ENCODE results near the gene PIM1. TPM values are rescaled to one million over a fixed set of nuclear protein-coding genes. Genes with fewer than 3 reads are reported as not detected.

The PIM1 gene
- total and polyA plus RNA-seq, 9 of the 15 experiments (the other 6 are each of a cell fraction or from before 2014, with no cell fraction given) = 19.0 to 789 (median 212) TPM

GRCh38 chr6:37205175-37205996 is 35.4 kb downstream of the PIM1 start (continued):
- TF ChIP-seq RCOR1 (IDR thresholded peaks at IDR 0.05; ENCODE audit: borderline replicate concordance in 1 of 2, low read depth in 2 of 2, low read length in 2 of 2) (no peak), SREBF2 (CRISPR knock-in tag; IDR thresholded peaks at IDR 0.05) (no peak), RNF219 (CRISPR knock-in tag; IDR thresholded peaks at IDR 0.05) (no peak), ZKSCAN3 (CRISPR knock-in tag; IDR thresholded peaks at IDR 0.05) (no peak), HOXB6 (CRISPR knock-in tag; IDR thresholded peaks at IDR 0.05; ENCODE audit: borderline replicate concordance) (no peak), STAT6 (CRISPR knock-in tag; IDR thresholded peaks at IDR 0.05) (no peak), ZNF347 (CRISPR knock-in tag; IDR thresholded peaks at IDR 0.05; ENCODE audit: low read depth) (no peak; the same call in 1 of the 2 replicates), ZNF318 (IDR thresholded peaks at IDR 0.05; ENCODE audit: borderline replicate concordance in 1 of 2, low read depth in 1 of 2) (no peak), ZNF134 (CRISPR knock-in tag; conservative IDR thresholded peaks at IDR 0.05) (0 out of 2 replicates have a peak, but pooled peaks have one; percentile 47), ZBTB7A (IDR thresholded peaks at IDR 0.05; ENCODE audit: borderline replicate concordance, control insufficient read depth, low read depth, low read length) (peak; percentile 60; the same call in 1 of the 2 replicates), NFRKB (IDR thresholded peaks at IDR 0.05; ENCODE audit: low read depth) (peak; percentile 82), CCNT2 (IDR thresholded peaks at IDR 0.05; ENCODE audit: borderline replicate concordance, extremely low read depth, insufficient read length, low read depth, low read length) (no peak)
